Thoracic aorta (tissue), 2 donors: ENCODE results near the gene KITLG. TPM values are rescaled to one million over a fixed set of nuclear protein-coding genes. Genes with fewer than 3 reads are reported as not detected.
"Not testable (repeated sequence)": the region's sequence is repeated elsewhere in the genome, so short reads cannot be mapped to it uniquely, and the experiment has no call there.

ENCODE experiments used
- ATAC-seq: fragments of 150-250 bp; one replicate; pipeline ENCODE4 v1.8.0; 2017; ENCODE audit warnings: low read depth; ENCODE audit not compliant: insufficient number of reproducible peaks, low FRiP score
- DNase-seq: peaks from one replicate; pipeline ENCODE4 v3.0.0-alpha.2; 2020; ENCODE audit warnings: low spot score
- H3K27ac ChIP-seq, 2 donors: fragments of 200-600 bp; sonication (generic); 1 replicate in 1 of 2; 2 replicates in 1 of 2; pipeline ENCODE4 v1.5.1; 2016; ENCODE audit warnings: mild to moderate bottlenecking in 2 of 2, moderate library complexity in 2 of 2
- H3K27me3 ChIP-seq: fragments of 200-600 bp; sonication (generic); replicated peaks from 2 replicates; pipeline ENCODE4 v1.6.0; 2016; ENCODE audit warnings: mild to moderate bottlenecking; ENCODE audit not compliant: insufficient read depth
- H3K36me3 ChIP-seq: fragments of 200-600 bp; sonication (generic); one replicate; pipeline ENCODE4 v1.5.1; 2016
- H3K4me1 ChIP-seq, 2 donors: fragments of 200-600 bp; sonication (generic); 1 replicate in 1 of 2; 2 replicates in 1 of 2; pipeline versions ENCODE4 v1.5.1 to v1.6.0; 2016; ENCODE audit warnings: low read depth in 2 of 2, mild to moderate bottlenecking in 1 of 2; ENCODE audit not compliant: control insufficient read depth in 1 of 2
- H3K4me3 ChIP-seq: fragments of 200-600 bp; sonication (generic); 2 replicates; pipeline ENCODE4 v1.5.1; 2016; ENCODE audit warnings: mild to moderate bottlenecking
- H3K9me3 ChIP-seq: fragments of 200-600 bp; sonication (generic); 2 replicates; pipeline ENCODE4 v1.5.1; 2016
- CTCF ChIP-seq: fragments of 200-600 bp; sonication (generic); IDR thresholded peaks from one replicate; pipeline ENCODE4 v1.5.1; 2019; ENCODE audit warnings: antibody characterized with exemption
- total RNA-seq, 2 donors: library from RNA; depleted of rRNA; stranded (reverse); fragments of >200 nt; gene quantifications; one replicate each; pipeline versions ENCODE4 v1.1.0 to v1.2.3, GENCODE V29; 2016

KITLG gene
- total RNA-seq, 2 donors from 2014 or later: 19.4 to 29.9 TPM

GRCh38 chr12:88472248-88472647 is 108.0 kb downstream of the KITLG start:
- TF ChIP-seq CTCF: no peak

GRCh38 chr12:88471331-88472045 is 108.8 kb downstream of the KITLG start:
- no peak for TF ChIP-seq CTCF
- H3K9me3 ChIP-seq: no peaks in the 10 kb centered on the region
- no peaks in the 10 kb centered on the region for H3K27me3 ChIP-seq
- DNase-seq (no peak), ATAC-seq (peak; percentile 55)
- H3K36me3 ChIP-seq: no peaks in the 10 kb centered on the region
- H3K27ac ChIP-seq: no peak overlapping the region
- peaks cover 3 to 16% of the 10 kb centered on the region in 2 donors for H3K4me1 ChIP-seq
- H3K4me3 ChIP-seq: no peak overlapping the region

More at GRCh38 chr12:88472248-88472647, 108.0 kb downstream of the KITLG start:
- H3K9me3 ChIP-seq: no peaks in the 10 kb centered on the region
- DNase-seq (no peak), ATAC-seq (no peak)
- H3K4me3 ChIP-seq: no peak overlapping the region
- H3K4me1 ChIP-seq: peaks cover 3 to 16% of the 10 kb centered on the region in 2 donors
- H3K36me3 ChIP-seq: no peaks in the 10 kb centered on the region
- no peak overlapping the region for H3K27ac ChIP-seq
- H3K27me3 ChIP-seq: no peaks in the 10 kb centered on the region

DNA sequence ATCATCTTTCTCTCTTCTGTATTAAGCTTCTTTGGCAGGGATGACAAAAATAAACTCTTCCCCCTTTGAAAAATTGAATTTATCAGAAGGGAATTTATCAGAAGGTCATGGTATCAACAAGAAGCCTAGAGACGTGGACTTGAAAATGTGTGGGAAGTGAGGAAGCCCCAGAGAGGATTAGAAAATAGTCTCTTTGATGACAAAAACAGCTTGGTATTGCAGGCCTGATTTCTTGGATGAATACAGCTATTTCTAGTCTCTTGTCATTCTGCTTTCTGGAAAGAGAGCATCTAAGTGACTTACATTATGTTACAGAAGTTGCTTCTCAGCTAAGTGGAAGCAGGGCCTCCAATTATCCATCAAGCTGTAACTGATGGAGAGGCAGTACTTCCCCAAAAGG is 111.1 kb downstream of the KITLG start:
- Histone ChIP-seq H3K4me3 (no peak overlapping the region), H3K27me3 (no peaks in the 10 kb centered on the region), H3K27ac (no peak overlapping the region), H3K36me3 (no peaks in the 10 kb centered on the region), H3K9me3 (no peaks in the 10 kb centered on the region), H3K4me1 (peaks cover 3 to 16% of the 10 kb centered on the region in 2 donors)
- DNase-seq (no peak), ATAC-seq (no peak)
- no peak for TF ChIP-seq CTCF

DNA sequence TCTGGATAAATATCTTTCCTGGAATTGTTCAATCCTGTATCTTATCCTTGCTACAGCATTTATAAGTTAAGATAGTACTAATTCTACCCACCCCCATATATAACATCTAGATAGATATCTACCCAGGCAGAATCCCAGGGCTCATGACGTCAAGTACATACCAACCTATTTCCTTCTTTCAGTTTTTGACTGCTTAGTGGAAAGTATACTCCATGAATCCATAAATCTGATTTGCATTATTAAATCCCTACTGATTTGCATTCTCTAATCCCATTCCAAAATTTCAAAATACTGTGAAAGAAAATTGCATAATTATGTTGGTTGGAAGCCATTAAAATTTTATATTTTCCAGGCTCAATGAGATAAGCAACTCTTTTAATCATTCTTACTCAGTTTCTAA is 111.7 kb downstream of the KITLG start:
- H3K27me3 ChIP-seq: no peaks in the 10 kb centered on the region
- H3K9me3 ChIP-seq: no peaks in the 10 kb centered on the region
- TF ChIP-seq CTCF: no peak
- ATAC-seq (no peak), DNase-seq (no peak)
- peaks cover 3 to 16% of the 10 kb centered on the region in 2 donors for H3K4me1 ChIP-seq
- H3K27ac ChIP-seq: no peak overlapping the region
- H3K36me3 ChIP-seq: no peaks in the 10 kb centered on the region
- no peak overlapping the region for H3K4me3 ChIP-seq

DNA sequence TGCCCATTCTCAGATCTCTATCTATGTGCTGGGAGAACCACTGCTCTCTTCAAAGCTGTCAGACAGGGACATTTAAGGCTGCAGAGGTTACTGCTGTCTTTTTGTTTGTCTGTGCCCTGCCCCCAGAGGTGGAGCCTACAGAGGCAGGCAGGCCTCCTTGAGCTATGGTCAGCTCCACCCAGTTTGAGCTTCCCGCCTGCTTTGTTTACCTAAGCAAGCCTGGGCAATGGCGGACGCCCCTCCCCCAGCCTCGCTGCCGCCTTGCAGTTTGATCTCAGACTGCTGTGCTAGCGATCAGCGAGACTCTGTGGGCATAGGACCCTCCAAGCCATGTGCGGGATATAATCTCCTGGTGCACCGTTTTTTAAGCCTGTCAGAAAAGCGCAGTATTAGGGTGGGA is 113.6 kb downstream of the KITLG start:
- ATAC-seq, DNase-seq, H3K27me3 ChIP-seq, H3K4me1 ChIP-seq, H3K27ac ChIP-seq, H3K9me3 ChIP-seq, H3K4me3 ChIP-seq, H3K36me3 ChIP-seq: not testable (repeated sequence)

GRCh38 chr12:88458327-88458726 is 121.9 kb downstream of the KITLG start:
- no peaks in the 10 kb centered on the region for H3K27me3 ChIP-seq
- H3K36me3 ChIP-seq: no peaks in the 10 kb centered on the region
- no peaks in the 10 kb centered on the region for H3K9me3 ChIP-seq
- H3K4me3 ChIP-seq: no peak overlapping the region
- TF ChIP-seq CTCF: no peak
- no peaks in the 10 kb centered on the region for H3K4me1 ChIP-seq
- no peak for DNase-seq
- H3K27ac ChIP-seq: no peak overlapping the region
- no peak for ATAC-seq
